Smooth muscle cell (in vitro differentiated cells): ENCODE results near the gene UCHL1. TPM values are rescaled to one million over a fixed set of nuclear protein-coding genes. Genes with fewer than 3 reads are reported as not detected.

Experiments used
- DNase-seq: peaks from one replicate; lab custom pipeline; 2025; ENCODE audit not compliant: unreplicated experiment; lab: John Stamatoyannopoulos, UW
- H2AFZ ChIP-seq: fragments of 200-600 bp; sonication (generic); 2 replicates; pipeline ENCODE4 v1.6.0; 2016; ENCODE audit warnings: antibody characterized with exemption, low read depth, mild to moderate bottlenecking
- H3F3A ChIP-seq: fragments of 200-600 bp; sonication (generic); 2 replicates; pipeline ENCODE4 v1.6.0; 2017; ENCODE audit warnings: antibody characterized with exemption, low read depth
- H3K27ac ChIP-seq: fragments of 200-600 bp; sonication (generic); 2 replicates; pipeline ENCODE4 v1.5.1; 2016; ENCODE audit warnings: low read depth, mild to moderate bottlenecking
- H3K27me3 ChIP-seq: fragments of 200-600 bp; sonication (generic); 2 replicates; pipeline ENCODE4 v1.6.1; 2016; ENCODE audit warnings: low read depth, mild to moderate bottlenecking
- H3K36me3 ChIP-seq: fragments of 200-600 bp; sonication (generic); 2 replicates; pipeline ENCODE4 v1.5.1; 2016; ENCODE audit warnings: low read depth
- H3K4me1 ChIP-seq: fragments of 200-600 bp; sonication (generic); 2 replicates; pipeline ENCODE4 v1.5.1; 2016; ENCODE audit warnings: low read depth
- H3K4me2 ChIP-seq: fragments of 200-600 bp; sonication (generic); 2 replicates; pipeline ENCODE4 v1.6.0; 2016; ENCODE audit warnings: mild to moderate bottlenecking
- H3K4me3 ChIP-seq: fragments of 200-600 bp; sonication (generic); 2 replicates; pipeline ENCODE4 v1.5.1; 2016; ENCODE audit warnings: mild to moderate bottlenecking
- H3K79me2 ChIP-seq: fragments of 200-600 bp; sonication (generic); 2 replicates; pipeline ENCODE4 v1.6.0; 2016; ENCODE audit warnings: low read depth, mild to moderate bottlenecking
- H3K9ac ChIP-seq: fragments of 200-600 bp; sonication (generic); 2 replicates; pipeline ENCODE4 v1.6.0; 2016; ENCODE audit warnings: low read depth
- H3K9me3 ChIP-seq: fragments of 200-600 bp; sonication (generic); replicated peaks from 2 replicates; pipeline ENCODE4 v1.5.1; 2016; ENCODE audit warnings: low read depth
- H4K20me1 ChIP-seq: fragments of 200-600 bp; sonication (generic); 2 replicates; pipeline ENCODE4 v1.6.0; 2016; ENCODE audit warnings: low read depth
- WGBS: methylation state at CpG from one replicate; pipeline ENCODE4 v1.1.7; 2016; ENCODE audit warnings: low lambda C conversion rate; 5-methylcytosine and 5-hydroxymethylcytosine counted together
- polyA plus RNA-seq: library from polyadenylated mRNA; unstranded; fragments of >200 nt; fragmentation: Nextera tagmentation; extraction: Ambion mirVana; gene quantifications from 2 replicates; pipeline ENCODE4 v1.2.1, GENCODE V29; 2016
- total RNA-seq: library from RNA; depleted of rRNA; stranded (reverse); fragments of >200 nt; gene quantifications from 2 replicates; pipeline ENCODE4 v1.2.3, GENCODE V29; 2014
- TF ChIP-seq, protein P1 (sequence below): fragments of 200-600 bp; sonication (generic); IDR thresholded peaks from 2 replicates; pipeline ENCODE4 v1.5.1; 2017; ENCODE audit warnings: borderline replicate concordance, mild to moderate bottlenecking, antibody characterized with exemption; ENCODE audit not compliant: insufficient read depth, poor library complexity, severe bottlenecking

Gene UCHL1
- total and polyA plus RNA-seq, 2 experiments from 2014 or later: 223 to 330 TPM

DNA sequence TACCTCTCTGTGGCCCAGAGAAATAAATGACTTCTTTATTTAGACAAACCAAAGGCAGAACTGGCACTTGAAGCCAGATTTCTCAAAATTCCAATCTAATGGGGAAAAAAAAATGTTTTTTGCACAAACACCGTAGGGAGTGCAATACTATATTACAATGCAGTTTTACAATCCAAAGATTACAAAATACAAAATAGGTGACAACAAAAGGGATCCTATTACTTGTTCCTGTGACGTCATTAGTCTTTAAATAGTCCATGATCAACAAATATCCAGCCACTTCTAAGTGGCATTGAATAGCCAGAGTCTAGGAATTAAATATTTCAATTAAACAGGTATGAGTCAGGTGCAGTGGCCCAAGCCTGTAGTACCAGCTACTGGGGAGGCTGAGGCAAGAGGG is 39.4 kb upstream of the UCHL1 start:
- peak overlapping the region; percentile 93 for H3K27ac ChIP-seq
- H3K4me3 ChIP-seq: peak overlapping the region; percentile 81
- H3K4me1 ChIP-seq: peaks cover 10% of the 10 kb centered on the region
- H3K79me2 ChIP-seq: peaks cover 16% of the 10 kb centered on the region
- peaks cover 8% of the 10 kb centered on the region for H4K20me1 ChIP-seq
- WGBS: 86% methylated on average over 2 of the region's 2 CpGs
- peaks cover 20% of the 10 kb centered on the region for H3F3A ChIP-seq
- H2AFZ ChIP-seq: peak overlapping the region; percentile 98
- TF ChIP-seq, protein P1, sequence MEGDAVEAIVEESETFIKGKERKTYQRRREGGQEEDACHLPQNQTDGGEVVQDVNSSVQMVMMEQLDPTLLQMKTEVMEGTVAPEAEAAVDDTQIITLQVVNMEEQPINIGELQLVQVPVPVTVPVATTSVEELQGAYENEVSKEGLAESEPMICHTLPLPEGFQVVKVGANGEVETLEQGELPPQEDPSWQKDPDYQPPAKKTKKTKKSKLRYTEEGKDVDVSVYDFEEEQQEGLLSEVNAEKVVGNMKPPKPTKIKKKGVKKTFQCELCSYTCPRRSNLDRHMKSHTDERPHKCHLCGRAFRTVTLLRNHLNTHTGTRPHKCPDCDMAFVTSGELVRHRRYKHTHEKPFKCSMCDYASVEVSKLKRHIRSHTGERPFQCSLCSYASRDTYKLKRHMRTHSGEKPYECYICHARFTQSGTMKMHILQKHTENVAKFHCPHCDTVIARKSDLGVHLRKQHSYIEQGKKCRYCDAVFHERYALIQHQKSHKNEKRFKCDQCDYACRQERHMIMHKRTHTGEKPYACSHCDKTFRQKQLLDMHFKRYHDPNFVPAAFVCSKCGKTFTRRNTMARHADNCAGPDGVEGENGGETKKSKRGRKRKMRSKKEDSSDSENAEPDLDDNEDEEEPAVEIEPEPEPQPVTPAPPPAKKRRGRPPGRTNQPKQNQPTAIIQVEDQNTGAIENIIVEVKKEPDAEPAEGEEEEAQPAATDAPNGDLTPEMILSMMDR: no peak
- no peak overlapping the region for H3K9ac ChIP-seq
- H3K9me3 ChIP-seq: no peaks in the 10 kb centered on the region
- no peak for DNase-seq
- H3K36me3 ChIP-seq: no peaks in the 10 kb centered on the region
- peak overlapping the region; percentile 89 for H3K4me2 ChIP-seq
- H3K27me3 ChIP-seq: no peaks in the 10 kb centered on the region

DNA sequence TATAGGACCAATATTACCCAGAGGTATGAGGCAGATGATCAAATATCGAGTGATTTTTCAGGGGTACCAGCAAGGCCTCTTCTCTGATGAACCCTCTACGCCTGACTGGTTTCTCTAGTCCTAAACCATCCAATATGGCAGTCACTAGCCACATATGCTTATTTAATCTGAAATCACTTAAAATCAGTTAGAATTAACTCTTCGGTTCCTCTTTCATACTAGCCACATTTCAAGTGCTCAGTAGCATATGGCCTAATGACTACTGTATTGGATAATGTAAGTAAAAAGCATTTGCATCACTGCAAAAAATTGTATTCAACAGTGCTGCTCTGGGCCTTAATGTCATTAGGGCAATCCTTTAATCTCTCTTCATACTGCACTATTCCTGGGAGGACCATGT is 38.0 kb upstream of the UCHL1 start:
- no peaks in the 10 kb centered on the region for H3K36me3 ChIP-seq
- H3K4me2 ChIP-seq: no peak overlapping the region
- H3F3A ChIP-seq: peaks cover 20% of the 10 kb centered on the region
- H3K79me2 ChIP-seq: peaks cover 3% of the 10 kb centered on the region
- H3K4me3 ChIP-seq: no peak overlapping the region
- WGBS: 98% methylated on average over 3 of the region's 3 CpGs
- H3K27me3 ChIP-seq: no peaks in the 10 kb centered on the region
- TF ChIP-seq, protein P1: no peak
- no peak overlapping the region for H2AFZ ChIP-seq
- H3K27ac ChIP-seq: no peak overlapping the region
- H3K4me1 ChIP-seq: peaks cover 7% of the 10 kb centered on the region
- H4K20me1 ChIP-seq: no peaks in the 10 kb centered on the region
- no peaks in the 10 kb centered on the region for H3K9me3 ChIP-seq
- H3K9ac ChIP-seq: no peak overlapping the region
- DNase-seq: no peak

DNA sequence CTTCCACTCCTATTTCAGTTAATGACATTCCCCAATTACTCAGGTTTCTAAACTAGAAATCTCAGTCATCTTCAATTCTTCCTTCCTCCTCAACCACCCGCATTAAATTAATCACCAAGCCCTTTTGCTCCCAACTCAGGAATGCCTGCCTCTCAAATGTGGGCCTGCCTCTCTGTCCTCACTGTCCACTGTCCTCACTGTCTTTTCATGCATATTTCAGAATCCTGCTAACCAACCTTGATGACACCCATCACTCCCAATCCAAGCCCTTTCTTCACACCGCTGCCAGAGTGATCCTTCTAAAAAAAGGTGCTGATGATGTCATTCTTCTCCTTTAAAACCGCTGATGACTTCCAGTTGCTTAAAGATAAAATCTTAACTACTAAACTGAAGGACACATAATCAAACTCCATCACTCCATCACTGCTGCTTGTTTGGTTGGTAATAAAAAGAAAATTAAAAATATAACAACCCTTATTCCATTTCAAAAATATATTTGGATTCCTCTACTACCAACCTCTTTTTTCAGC is 37.2 kb upstream of the UCHL1 start:
- TF ChIP-seq, protein P1: no peak
- Histone ChIP-seq H2AFZ (peak overlapping the region; percentile 36), H3K27ac (no peak overlapping the region), H3K36me3 (no peaks in the 10 kb centered on the region), H3K9me3 (no peaks in the 10 kb centered on the region), H3K9ac (no peak overlapping the region), H3K4me3 (no peak overlapping the region), H3K4me1 (peaks cover 7% of the 10 kb centered on the region), H3F3A (peaks cover 20% of the 10 kb centered on the region), H4K20me1 (no peaks in the 10 kb centered on the region), H3K4me2 (peak overlapping the region; percentile 19), H3K27me3 (no peaks in the 10 kb centered on the region), H3K79me2 (no peaks in the 10 kb centered on the region)
- whole genome bisulfite sequencing: 45% methylated on average over 3 of the region's 3 CpGs
- DNase-seq: no peak
